Measurements from ENCODE around the gene PIEZO1. TPM values are rescaled to one million over a fixed set of nuclear protein-coding genes. Genes with fewer than 3 reads are reported as not detected.

Gene PIEZO1
- polyA plus RNA-seq, 2 of the 4 experiments (the other 2 are of a cell fraction) = 26.1 to 84.7 TPM

- H3K27ac ChIP-seq = peak overlapping the region; percentile 97 to 99
- H3K4me2 ChIP-seq = peak overlapping the region; percentile 95
- H3K9me3 ChIP-seq = no peaks in the 10 kb centered on the region
- peak overlapping the region; percentile 99 for H3K4me3 ChIP-seq
- POLR2A ChIA-PET = interaction anchor here (0.6 to 2.4 kb wide), 4 partner anchors 11 to 28 kb away, joined by 3 to 18 read pairs (median 3); partner anchors contain the start of gene APRT
- ATAC-seq = peak in 1 of 2 experiments; percentile 43; a peak in 3 of 6 replicates
- 32% methylated on average over 23 of the region's 27 CpGs for WGBS (ENCODE audit: missing lambda C conversion rate)
- TF ChIP-seq KDM5A (IDR thresholded peaks at IDR 0.05) = no peak
- no peak for TF ChIP-seq ZC3H11A (IDR thresholded peaks at IDR 0.05)
- no peak for TF ChIP-seq TFCP2L1 (CRISPR knock-in tag; IDR thresholded peaks at IDR 0.05)
- TF ChIP-seq HMGXB4 (CRISPR knock-in tag; IDR thresholded peaks at IDR 0.05; ENCODE audit: borderline replicate concordance) = no peak
- TF ChIP-seq RCOR1 (IDR thresholded peaks at IDR 0.05; ENCODE audit: low read depth, low read length) = no peak
- TF ChIP-seq CHD4 (IDR thresholded peaks at IDR 0.05; ENCODE audit: borderline replicate concordance) = no peak
- CTCF ChIA-PET = interaction anchor here (0.6 to 5.6 kb wide), 14 partner anchors 10 to 1262 kb away, joined by 3 to 41 read pairs (median 4); no protein-coding TSS in a partner anchor
- peaks cover 48% of the 10 kb centered on the region for H3K4me1 ChIP-seq
- DNase-seq (ENCODE audit: low read depth in 1 of 2, low spot score in 1 of 2) = no peak
- FAIRE-seq = no peak
These were observed 1.5 kb downstream of the PIEZO1 start for GRCh38 chr16:88783391-88784073.

GRCh38 chr16:88782454-88783390 lies 2.3 kb downstream of the PIEZO1 start:
- POLR2A ChIA-PET = interaction anchor here (2.4 kb wide), 1 partner anchor 29 kb away, joined by 18 read pairs; the partner anchor contains the start of gene APRT
- CTCF ChIA-PET = interaction anchor here (0.8 to 5.6 kb wide), 14 partner anchors 9 to 385 kb away, joined by 3 to 41 read pairs (median 4); no protein-coding TSS in a partner anchor
- FAIRE-seq = no peak
- peaks cover 48% of the 10 kb centered on the region for H3K4me1 ChIP-seq
- no peaks in the 10 kb centered on the region for H3K9me3 ChIP-seq
- H3K27ac ChIP-seq = peak overlapping the region; percentile 97 to 99; a peak in 4 of 6 replicates
- no peak for DNase-seq (ENCODE audit: low read depth in 1 of 2, low spot score in 1 of 2)
- peak in 1 of 2 experiments; percentile 32; a peak in 3 of 6 replicates for ATAC-seq
- H3K4me2 ChIP-seq = peak overlapping the region; percentile 95
- peak overlapping the region; percentile 99 for H3K4me3 ChIP-seq
- TF ChIP-seq FOSL2 (IDR thresholded peaks at IDR 0.05) (peak; percentile 26; the same call in 1 of the 2 replicates), FOSL2 (CRISPR knock-in tag; IDR thresholded peaks at IDR 0.05) (no peak), ELK1 (IDR thresholded peaks at IDR 0.05; ENCODE audit: low read depth, low read length) (no peak)
- 39% methylated on average over 14 of the region's 16 CpGs for whole genome bisulfite sequencing (ENCODE audit: missing lambda C conversion rate)

- H3K27ac ChIP-seq = peak overlapping the region in 1 of 2 experiments; percentile 71; a peak in 3 of 6 replicates
- no peak for DNase-seq (ENCODE audit: low read depth in 1 of 2, low spot score in 1 of 2)
- H3K4me2 ChIP-seq = peak overlapping the region; percentile 95
- ChIA-PET POLR2A (interaction anchor here (0.5 kb wide), 1 partner anchor 38 kb away, joined by 4 read pairs; no protein-coding TSS in a partner anchor), CTCF (interaction anchor here (0.6 to 2.0 kb wide), 13 partner anchors 8 to 890 kb away, joined by 3 to 10 read pairs (median 4); no protein-coding TSS in a partner anchor)
- no peak for TF ChIP-seq EP300 (IDR thresholded peaks at IDR 0.05)
- no peak for TF ChIP-seq RNF2 (IDR thresholded peaks at IDR 0.05; ENCODE audit: borderline replicate concordance, low read depth)
- TF ChIP-seq BCL3 (IDR thresholded peaks at IDR 0.05) = no peak
- TF ChIP-seq FOXS1 (CRISPR knock-in tag; IDR thresholded peaks at IDR 0.05) = no peak
- no peak for TF ChIP-seq RARB (CRISPR knock-in tag; IDR thresholded peaks at IDR 0.05)
- no peak for TF ChIP-seq CHD2 (IDR thresholded peaks at IDR 0.05; ENCODE audit: low read length, partially characterized antibody)
- peak; percentile 40 for TF ChIP-seq MAFK (IDR thresholded peaks at IDR 0.05; ENCODE audit: partially characterized antibody)
- peaks cover 48% of the 10 kb centered on the region for H3K4me1 ChIP-seq
- 72% methylated on average over 20 of the region's 28 CpGs for WGBS (ENCODE audit: missing lambda C conversion rate)
- no peak for FAIRE-seq
- no peaks in the 10 kb centered on the region for H3K9me3 ChIP-seq
- no peak overlapping the region for H3K4me3 ChIP-seq
- no peak for ATAC-seq
These were observed 3.6 kb downstream of the PIEZO1 start for GRCh38 chr16:88781140-88782077.
